ENCODE results near the gene BAZ2B. TPM values are rescaled to one million over a fixed set of nuclear protein-coding genes. Genes with fewer than 3 reads are reported as not detected.

BAZ2B gene
- total and polyA plus RNA-seq, 8 donors: 60.0 to 142 (median 101) TPM

GRCh38 chr2:159550231-159550630 lies 66.1 kb downstream of the BAZ2B start:
- TF ChIP-seq CTCF (IDR thresholded peaks at IDR 0.05): no peak
- Histone ChIP-seq H3K4me1 (peaks cover 0 to 9% of the 10 kb centered on the region in 2 donors), H3K27me3 (no peaks in the 10 kb centered on the region), H3K4me3 (no peak overlapping the region), H3K9me3 (no peaks in the 10 kb centered on the region), H3K27ac (no peak overlapping the region), H3K36me3 (no peaks in the 10 kb centered on the region)
- no peak for DNase-seq
- no peak for ATAC-seq
- intact Hi-C loops (cut with DNase I): no loop called here

- ATAC-seq: peak; percentile 48
These were observed 67.1 kb downstream of the BAZ2B start for GRCh38 chr2:159549234-159549633.

GRCh38 chr2:159546716-159547430 lies 69.5 kb downstream of the BAZ2B start:
- TF ChIP-seq CTCF (IDR thresholded peaks at IDR 0.05): no peak
- H3K27ac ChIP-seq: no peak overlapping the region
- no peak overlapping the region for H3K4me3 ChIP-seq
- H3K27me3 ChIP-seq: no peaks in the 10 kb centered on the region
- H3K9me3 ChIP-seq: peaks cover 0 to 12% of the 10 kb centered on the region in 2 donors
- H3K36me3 ChIP-seq: peaks cover 0 to 4% of the 10 kb centered on the region in 2 donors
- DNase-seq (no peak), ATAC-seq (no peak)
- intact Hi-C loops (cut with DNase I): no loop called here
- H3K4me1 ChIP-seq: peaks cover 0 to 6% of the 10 kb centered on the region in 2 donors

More at GRCh38 chr2:159549234-159549633, 67.1 kb downstream of the BAZ2B start:
- no peaks in the 10 kb centered on the region for H3K36me3 ChIP-seq
- H3K27ac ChIP-seq: peak overlapping the region in 1 of 2 donors; percentile 6
- H3K9me3 ChIP-seq: no peaks in the 10 kb centered on the region
- H3K27me3 ChIP-seq: no peaks in the 10 kb centered on the region
- intact Hi-C loops (cut with DNase I): no loop called here
- TF ChIP-seq CTCF (IDR thresholded peaks at IDR 0.05): no peak
- H3K4me1 ChIP-seq: peaks cover 0 to 9% of the 10 kb centered on the region in 2 donors
- no peak overlapping the region for H3K4me3 ChIP-seq
- DNase-seq: no peak

- Histone ChIP-seq H3K4me1 (peaks cover 0 to 6% of the 10 kb centered on the region in 2 donors), H3K27me3 (no peaks in the 10 kb centered on the region), H3K27ac (no peak overlapping the region), H3K4me3 (no peak overlapping the region), H3K36me3 (peaks cover 0 to 4% of the 10 kb centered on the region in 2 donors), H3K9me3 (peaks cover 0 to 12% of the 10 kb centered on the region in 2 donors)
- no peak for TF ChIP-seq CTCF (IDR thresholded peaks at IDR 0.05)
- no peak for ATAC-seq
- DNase-seq: no peak
- intact Hi-C loops (cut with DNase I): no loop called here
These were observed 70.3 kb downstream of the BAZ2B start for GRCh38 chr2:159546039-159546438.

- Histone ChIP-seq H3K4me1 (peaks cover 0 to 6% of the 10 kb centered on the region in 2 donors), H3K9me3 (peaks cover 0 to 12% of the 10 kb centered on the region in 2 donors), H3K27me3 (no peaks in the 10 kb centered on the region), H3K4me3 (no peak overlapping the region), H3K27ac (no peak overlapping the region), H3K36me3 (peaks cover 0 to 4% of the 10 kb centered on the region in 2 donors)
- intact Hi-C loops (cut with DNase I): no loop called here
- no peak for TF ChIP-seq CTCF (IDR thresholded peaks at IDR 0.05)
- ATAC-seq: no peak
- DNase-seq: no peak
These were observed 71.3 kb downstream of the BAZ2B start for GRCh38 chr2:159545085-159545484.

Measured in left lung (tissue), 10 donors.